HepG2 (cell line): Measurements from ENCODE around the gene MTHFS. TPM values are rescaled to one million over a fixed set of nuclear protein-coding genes. Genes with fewer than 3 reads are reported as not detected.

ENCODE experiments used
- ARHGAP35 ChIP-seq: sonication (generic); formaldehyde crosslinking; IDR thresholded peaks from 2 replicates; pipeline ENCODE4 v1.9.0; 2022; ENCODE audit warnings: mild to moderate bottlenecking, inconsistent platforms, moderate library complexity, missing genetic modification reagents, borderline replicate concordance
- BHLHE40 ChIP-seq: IDR thresholded peaks from 2 replicates; pipeline ENCODE4 v1.6.1; 2011; ENCODE audit warnings: low read length, improper control_type of control experiment
- EEA1 ChIP-seq: sonication (generic); formaldehyde crosslinking; IDR thresholded peaks from 2 replicates; pipeline ENCODE4 v1.5.1; 2020; ENCODE audit warnings: mild to moderate bottlenecking, missing genetic modification reagents, borderline replicate concordance
- FOSL1 ChIP-seq: sonication (generic); formaldehyde crosslinking; IDR thresholded peaks from 2 replicates; pipeline ENCODE4 v1.9.0; 2021; ENCODE audit warnings: missing genetic modification reagents, borderline replicate concordance
- FOXK2 ChIP-seq: fragments of 450-650 bp; IDR thresholded peaks from 2 replicates; pipeline ENCODE4 v1.6.1; 2016
- GTF3A ChIP-seq: sonication (generic); formaldehyde crosslinking; conservative IDR thresholded peaks from 2 replicates; pipeline ENCODE4 v1.4.0; 2020; ENCODE audit warnings: mild to moderate bottlenecking, missing genetic modification reagents
- HNF4A ChIP-seq: sonication (generic); formaldehyde crosslinking; IDR thresholded peaks from 2 replicates; pipeline ENCODE4 v1.4.0; 2020; ENCODE audit warnings: missing genetic modification reagents
- HNRNPH1 ChIP-seq: fragments of 200-400 bp; formaldehyde crosslinking; optimal IDR thresholded peaks from 2 replicates; pipeline ENCODE3; 2017; ENCODE audit warnings: mild to moderate bottlenecking, low read depth, low read length
- IRX3 ChIP-seq: sonication (generic); formaldehyde crosslinking; IDR thresholded peaks from 2 replicates; pipeline ENCODE4 v1.8.1; 2023; ENCODE audit warnings: mild to moderate bottlenecking, low read depth, missing genetic modification reagents, borderline replicate concordance
- KMT2B ChIP-seq: IDR thresholded peaks from 2 replicates; pipeline ENCODE4 v1.6.1; 2016; ENCODE audit warnings: missing genetic modification reagents, missing compliant biosample characterization
- RBFOX2 ChIP-seq: fragments of 200-400 bp; formaldehyde crosslinking; IDR thresholded peaks from 2 replicates; pipeline ENCODE4 v1.6.1; 2017; ENCODE audit warnings: low read depth, mild to moderate bottlenecking, low read length
- REXO4 ChIP-seq: sonication (generic); formaldehyde crosslinking; IDR thresholded peaks from 2 replicates; pipeline ENCODE4 v1.8.0; 2022; ENCODE audit warnings: missing genetic modification reagents, mild to moderate bottlenecking, borderline replicate concordance
- TEAD3 ChIP-seq: optimal IDR thresholded peaks from 2 replicates; pipeline ENCODE3; 2016; ENCODE audit warnings: borderline replicate concordance
- XRCC5 ChIP-seq: fragments of 200-400 bp; formaldehyde crosslinking; optimal IDR thresholded peaks from 2 replicates; pipeline ENCODE3; 2017; ENCODE audit warnings: mild to moderate bottlenecking, low read length
- ZBTB38 ChIP-seq: sonication (generic); formaldehyde crosslinking; IDR thresholded peaks from 2 replicates; pipeline ENCODE4 v1.5.1; 2020; ENCODE audit warnings: mild to moderate bottlenecking, missing genetic modification reagents
- ZFY ChIP-seq: sonication (generic); formaldehyde crosslinking; IDR thresholded peaks from 2 replicates; pipeline ENCODE4 v1.4.0; 2020; ENCODE audit warnings: missing genetic modification reagents
- ZNF713 ChIP-seq: sonication (generic); formaldehyde crosslinking; IDR thresholded peaks from 2 replicates; pipeline ENCODE4 v1.4.0; 2020; ENCODE audit warnings: mild to moderate bottlenecking, missing genetic modification reagents
- polyA plus RNA-seq, 8 experiments: library from polyadenylated mRNA; depleted of rRNA in 3 of 8; stranded (reverse) in 7 of 8; unstranded in 1 of 8; fragments of >200 nt; fragmentation: Illumina TruSeq in 4 of 8; extraction: Trizol in 4 of 8; gene quantifications; 2 replicates each; pipeline versions ENCODE4 v1.2.1 to v1.2.3, GENCODE V29; 2011 to 2016; ENCODE audit warnings: low read depth in 4 of 8, missing spikeins in 1 of 8, mixed read lengths in 1 of 8; ENCODE audit not compliant: insufficient read depth in 1 of 8
- total RNA-seq, 5 experiments: library from RNA; depleted of rRNA; stranded (reverse); fragments of >200 nt; fragmentation: Illumina TruSeq; extraction: Trizol; gene quantifications; 2 replicates each; pipeline ENCODE4 v1.2.3, GENCODE V29; 2016; ENCODE audit warnings: low read depth in 1 of 5
- TF ChIP-seq, protein P1 (sequence below): IDR thresholded peaks from 2 replicates; pipeline ENCODE4 v1.6.1; 2016; ENCODE audit warnings: low read depth, missing genetic modification reagents, missing compliant biosample characterization
- TF ChIP-seq, protein P2 (sequence below): IDR thresholded peaks from 2 replicates; pipeline ENCODE4 v1.6.1; 2012; ENCODE audit warnings: low read depth, low read length, improper control_type of control experiment
- TF ChIP-seq, protein P3 (sequence below): IDR thresholded peaks from 2 replicates; pipeline ENCODE4 v1.6.1; 2012; ENCODE audit warnings: low read length, improper control_type of control experiment

Gene MTHFS
- total and polyA plus RNA-seq, 2 of the 13 experiments (the other 11 are each of a cell fraction or from before 2014, with no cell fraction given) = 37.0 to 49.7 TPM

DNA sequence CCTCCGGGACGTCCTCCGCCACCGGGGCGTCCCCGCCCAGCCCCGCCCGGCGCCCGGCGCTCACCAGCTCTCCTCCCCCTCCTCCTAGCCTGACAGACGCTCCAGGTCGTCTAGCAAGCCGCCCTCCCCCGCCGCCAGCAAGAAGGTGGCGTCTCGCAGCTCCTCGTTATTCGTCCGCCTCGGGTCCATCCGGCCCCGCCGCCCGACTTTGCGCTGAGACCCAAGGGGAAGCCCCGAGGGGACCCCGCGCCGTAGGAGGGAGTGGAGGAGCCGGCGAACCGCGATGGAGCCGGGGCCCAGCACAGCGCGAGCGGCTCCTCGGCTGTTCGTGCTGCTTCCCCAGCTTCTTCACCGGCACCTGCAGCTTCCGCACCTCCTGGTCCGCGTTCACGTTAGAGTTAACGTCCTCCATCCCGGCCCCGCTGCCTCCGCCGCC, 26.3 kb upstream of the MTHFS start (continued):
- TF ChIP-seq, protein P1, sequence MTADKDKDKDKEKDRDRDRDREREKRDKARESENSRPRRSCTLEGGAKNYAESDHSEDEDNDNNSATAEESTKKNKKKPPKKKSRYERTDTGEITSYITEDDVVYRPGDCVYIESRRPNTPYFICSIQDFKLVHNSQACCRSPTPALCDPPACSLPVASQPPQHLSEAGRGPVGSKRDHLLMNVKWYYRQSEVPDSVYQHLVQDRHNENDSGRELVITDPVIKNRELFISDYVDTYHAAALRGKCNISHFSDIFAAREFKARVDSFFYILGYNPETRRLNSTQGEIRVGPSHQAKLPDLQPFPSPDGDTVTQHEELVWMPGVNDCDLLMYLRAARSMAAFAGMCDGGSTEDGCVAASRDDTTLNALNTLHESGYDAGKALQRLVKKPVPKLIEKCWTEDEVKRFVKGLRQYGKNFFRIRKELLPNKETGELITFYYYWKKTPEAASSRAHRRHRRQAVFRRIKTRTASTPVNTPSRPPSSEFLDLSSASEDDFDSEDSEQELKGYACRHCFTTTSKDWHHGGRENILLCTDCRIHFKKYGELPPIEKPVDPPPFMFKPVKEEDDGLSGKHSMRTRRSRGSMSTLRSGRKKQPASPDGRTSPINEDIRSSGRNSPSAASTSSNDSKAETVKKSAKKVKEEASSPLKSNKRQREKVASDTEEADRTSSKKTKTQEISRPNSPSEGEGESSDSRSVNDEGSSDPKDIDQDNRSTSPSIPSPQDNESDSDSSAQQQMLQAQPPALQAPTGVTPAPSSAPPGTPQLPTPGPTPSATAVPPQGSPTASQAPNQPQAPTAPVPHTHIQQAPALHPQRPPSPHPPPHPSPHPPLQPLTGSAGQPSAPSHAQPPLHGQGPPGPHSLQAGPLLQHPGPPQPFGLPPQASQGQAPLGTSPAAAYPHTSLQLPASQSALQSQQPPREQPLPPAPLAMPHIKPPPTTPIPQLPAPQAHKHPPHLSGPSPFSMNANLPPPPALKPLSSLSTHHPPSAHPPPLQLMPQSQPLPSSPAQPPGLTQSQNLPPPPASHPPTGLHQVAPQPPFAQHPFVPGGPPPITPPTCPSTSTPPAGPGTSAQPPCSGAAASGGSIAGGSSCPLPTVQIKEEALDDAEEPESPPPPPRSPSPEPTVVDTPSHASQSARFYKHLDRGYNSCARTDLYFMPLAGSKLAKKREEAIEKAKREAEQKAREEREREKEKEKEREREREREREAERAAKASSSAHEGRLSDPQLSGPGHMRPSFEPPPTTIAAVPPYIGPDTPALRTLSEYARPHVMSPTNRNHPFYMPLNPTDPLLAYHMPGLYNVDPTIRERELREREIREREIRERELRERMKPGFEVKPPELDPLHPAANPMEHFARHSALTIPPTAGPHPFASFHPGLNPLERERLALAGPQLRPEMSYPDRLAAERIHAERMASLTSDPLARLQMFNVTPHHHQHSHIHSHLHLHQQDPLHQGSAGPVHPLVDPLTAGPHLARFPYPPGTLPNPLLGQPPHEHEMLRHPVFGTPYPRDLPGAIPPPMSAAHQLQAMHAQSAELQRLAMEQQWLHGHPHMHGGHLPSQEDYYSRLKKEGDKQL = 0 out of 2 replicates have a peak, but pooled peaks have one; percentile 36
- TF ChIP-seq ZFY (CRISPR knock-in tag) (no peak), FOSL1 (CRISPR knock-in tag) (0 out of 2 replicates have a peak, but pooled peaks have one; percentile 26), ZNF713 (no peak), GTF3A (CRISPR knock-in tag) (no peak), FOXK2 (no peak), ARHGAP35 (no peak; the same call in 1 of the 2 replicates), REXO4 (CRISPR knock-in tag) (no peak), RBFOX2 (no peak), EEA1 (CRISPR knock-in tag) (0 out of 2 replicates have a peak, but pooled peaks have one; percentile 54), ZBTB38 (CRISPR knock-in tag) (no peak), IRX3 (no peak), TEAD3 (no peak), BHLHE40 (no peak), KMT2B (CRISPR knock-in tag) (no peak), HNRNPH1 (no peak), XRCC5 (no peak), HNF4A (no peak)
- TF ChIP-seq, protein P2, sequence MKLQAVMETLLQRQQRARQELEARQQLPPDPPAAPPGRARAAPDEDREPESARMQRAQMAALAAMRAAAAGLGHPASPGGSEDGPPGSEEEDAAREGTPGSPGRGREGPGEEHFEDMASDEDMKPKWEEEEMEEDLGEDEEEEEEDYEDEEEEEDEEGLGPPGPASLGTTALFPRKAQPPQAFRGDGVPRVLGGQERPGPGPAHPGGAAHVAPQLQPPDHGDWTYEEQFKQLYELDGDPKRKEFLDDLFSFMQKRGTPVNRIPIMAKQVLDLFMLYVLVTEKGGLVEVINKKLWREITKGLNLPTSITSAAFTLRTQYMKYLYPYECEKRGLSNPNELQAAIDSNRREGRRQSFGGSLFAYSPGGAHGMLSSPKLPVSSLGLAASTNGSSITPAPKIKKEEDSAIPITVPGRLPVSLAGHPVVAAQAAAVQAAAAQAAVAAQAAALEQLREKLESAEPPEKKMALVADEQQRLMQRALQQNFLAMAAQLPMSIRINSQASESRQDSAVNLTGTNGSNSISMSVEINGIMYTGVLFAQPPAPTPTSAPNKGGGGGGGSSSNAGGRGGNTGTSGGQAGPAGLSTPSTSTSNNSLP = no peak
- TF ChIP-seq, protein P3, sequence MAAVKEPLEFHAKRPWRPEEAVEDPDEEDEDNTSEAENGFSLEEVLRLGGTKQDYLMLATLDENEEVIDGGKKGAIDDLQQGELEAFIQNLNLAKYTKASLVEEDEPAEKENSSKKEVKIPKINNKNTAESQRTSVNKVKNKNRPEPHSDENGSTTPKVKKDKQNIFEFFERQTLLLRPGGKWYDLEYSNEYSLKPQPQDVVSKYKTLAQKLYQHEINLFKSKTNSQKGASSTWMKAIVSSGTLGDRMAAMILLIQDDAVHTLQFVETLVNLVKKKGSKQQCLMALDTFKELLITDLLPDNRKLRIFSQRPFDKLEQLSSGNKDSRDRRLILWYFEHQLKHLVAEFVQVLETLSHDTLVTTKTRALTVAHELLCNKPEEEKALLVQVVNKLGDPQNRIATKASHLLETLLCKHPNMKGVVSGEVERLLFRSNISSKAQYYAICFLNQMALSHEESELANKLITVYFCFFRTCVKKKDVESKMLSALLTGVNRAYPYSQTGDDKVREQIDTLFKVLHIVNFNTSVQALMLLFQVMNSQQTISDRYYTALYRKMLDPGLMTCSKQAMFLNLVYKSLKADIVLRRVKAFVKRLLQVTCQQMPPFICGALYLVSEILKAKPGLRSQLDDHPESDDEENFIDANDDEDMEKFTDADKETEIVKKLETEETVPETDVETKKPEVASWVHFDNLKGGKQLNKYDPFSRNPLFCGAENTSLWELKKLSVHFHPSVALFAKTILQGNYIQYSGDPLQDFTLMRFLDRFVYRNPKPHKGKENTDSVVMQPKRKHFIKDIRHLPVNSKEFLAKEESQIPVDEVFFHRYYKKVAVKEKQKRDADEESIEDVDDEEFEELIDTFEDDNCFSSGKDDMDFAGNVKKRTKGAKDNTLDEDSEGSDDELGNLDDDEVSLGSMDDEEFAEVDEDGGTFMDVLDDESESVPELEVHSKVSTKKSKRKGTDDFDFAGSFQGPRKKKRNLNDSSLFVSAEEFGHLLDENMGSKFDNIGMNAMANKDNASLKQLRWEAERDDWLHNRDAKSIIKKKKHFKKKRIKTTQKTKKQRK = no peak
